Stimulated activated CD8-positive, alpha-beta memory T cell treated with anti-CD3 and anti-CD28 coated beads, Interleukin-15, amount 100 ng/mL, for 24 hours (primary cell): Measurements from ENCODE around the gene ERI3.

Source experiments
- DNase-seq: peaks from one replicate; pipeline ENCODE4 v3.0.0-alpha.2; 2020; ENCODE audit warnings: low read depth

Gene ERI3, protein sequence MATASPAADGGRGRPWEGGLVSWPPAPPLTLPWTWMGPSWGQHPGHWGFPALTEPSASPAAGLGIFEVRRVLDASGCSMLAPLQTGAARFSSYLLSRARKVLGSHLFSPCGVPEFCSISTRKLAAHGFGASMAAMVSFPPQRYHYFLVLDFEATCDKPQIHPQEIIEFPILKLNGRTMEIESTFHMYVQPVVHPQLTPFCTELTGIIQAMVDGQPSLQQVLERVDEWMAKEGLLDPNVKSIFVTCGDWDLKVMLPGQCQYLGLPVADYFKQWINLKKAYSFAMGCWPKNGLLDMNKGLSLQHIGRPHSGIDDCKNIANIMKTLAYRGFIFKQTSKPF

DNA sequence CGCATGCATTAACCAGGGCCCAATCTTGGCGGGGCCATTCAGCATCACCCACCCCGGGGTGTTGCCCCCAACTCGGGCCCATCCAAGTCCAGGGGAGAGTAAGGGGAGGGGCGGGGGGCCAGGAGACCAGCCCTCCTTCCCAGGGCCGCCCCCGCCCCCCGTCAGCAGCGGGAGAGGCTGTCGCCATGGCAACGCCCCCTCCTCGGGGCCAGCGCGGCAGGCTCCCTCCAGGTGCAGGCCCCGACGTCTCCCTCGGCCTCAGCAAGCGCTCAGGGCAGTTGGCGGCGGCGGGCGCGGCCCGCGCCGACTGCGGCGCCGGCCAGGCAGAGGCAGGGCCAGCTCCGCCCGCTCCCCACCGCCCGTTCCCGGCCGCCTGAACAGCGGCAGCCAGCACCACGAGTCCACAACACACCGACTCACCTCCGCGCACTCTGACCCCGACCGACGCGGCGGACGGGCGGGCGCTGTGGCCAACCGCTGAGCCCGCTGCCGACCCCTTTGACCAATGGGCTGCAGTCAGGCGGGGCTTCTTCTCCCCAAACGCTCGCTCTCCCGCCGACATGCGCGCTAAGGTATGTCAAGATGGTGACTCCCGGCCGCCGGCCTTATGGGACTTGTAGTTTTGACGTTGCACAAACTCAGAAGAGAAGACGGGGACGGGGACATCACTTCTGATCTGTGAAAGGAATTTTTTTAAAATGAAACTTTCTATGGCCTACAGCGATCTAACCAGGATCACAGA, at the start of gene ERI3:
TSS of gene ERI3 (minus strand) at position 418 of the 742 bp plus-strand sequence. CDS start at position 187, 231 bp downstream.
- peak; percentile 82 for DNase-seq

DNA sequence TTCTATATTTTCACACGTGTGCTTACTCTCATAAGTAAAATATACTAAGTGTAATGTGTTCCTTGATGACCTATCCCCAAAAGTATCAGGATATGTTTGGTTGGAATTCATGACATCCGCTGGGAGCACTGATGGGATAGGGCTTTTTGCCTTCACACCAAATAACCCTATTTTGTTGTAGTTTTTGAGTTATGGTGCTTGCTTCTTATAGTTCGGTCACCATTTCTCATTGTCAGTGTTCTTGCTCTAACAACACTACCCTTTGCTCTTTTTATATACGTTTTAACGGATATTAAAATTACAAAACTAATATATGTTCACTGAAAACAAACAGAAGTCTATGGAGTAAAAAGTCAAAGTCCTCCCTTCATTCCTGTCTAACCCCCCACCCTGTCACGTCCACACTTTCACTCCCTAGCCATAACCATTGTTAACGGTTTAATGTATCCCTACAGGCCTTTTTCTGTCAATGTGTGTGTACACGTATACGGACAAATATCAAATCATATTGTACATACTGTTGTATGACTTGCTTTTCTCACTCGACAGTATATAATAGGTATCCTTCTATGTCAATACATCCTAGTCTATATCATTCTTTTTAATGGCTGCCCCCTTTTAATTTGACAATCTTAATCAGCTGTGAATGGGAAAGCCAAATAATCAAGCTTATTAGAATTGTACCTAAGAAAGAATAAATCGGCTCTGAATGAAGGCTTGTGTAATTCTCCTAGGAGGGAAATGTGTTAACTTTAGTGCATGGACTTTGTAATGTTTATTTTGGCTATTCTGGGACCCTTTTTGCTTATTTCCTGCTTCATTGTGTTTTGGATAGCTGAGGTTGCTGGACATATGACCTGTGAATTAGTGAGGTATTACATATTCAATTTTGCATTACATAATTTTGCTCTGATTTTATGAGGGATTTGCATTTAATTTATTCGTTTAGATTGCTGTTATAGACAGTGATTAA, 46.5 kb upstream of the ERI3 start:
- DNase-seq = no peak

DNA sequence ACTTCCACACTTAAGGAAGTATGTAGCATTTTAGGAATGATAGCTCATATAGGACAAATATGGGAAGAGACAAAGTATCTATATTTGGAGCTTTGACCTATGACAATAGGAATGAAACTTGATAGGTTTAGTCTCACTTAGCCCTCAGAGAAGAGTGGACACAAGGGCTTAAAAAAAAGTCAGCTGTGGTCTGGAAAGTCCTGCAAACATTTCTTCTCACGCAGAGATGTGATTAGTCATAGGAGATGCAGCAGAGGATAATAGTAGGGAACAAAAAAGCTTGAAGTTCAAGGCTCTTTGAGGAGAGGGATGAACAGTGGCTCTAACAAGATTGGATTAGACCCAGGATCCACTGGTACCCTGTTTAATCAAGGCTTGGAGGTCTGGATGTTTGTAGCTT, 35.2 kb upstream of the ERI3 start:
- DNase-seq = no peak

DNA sequence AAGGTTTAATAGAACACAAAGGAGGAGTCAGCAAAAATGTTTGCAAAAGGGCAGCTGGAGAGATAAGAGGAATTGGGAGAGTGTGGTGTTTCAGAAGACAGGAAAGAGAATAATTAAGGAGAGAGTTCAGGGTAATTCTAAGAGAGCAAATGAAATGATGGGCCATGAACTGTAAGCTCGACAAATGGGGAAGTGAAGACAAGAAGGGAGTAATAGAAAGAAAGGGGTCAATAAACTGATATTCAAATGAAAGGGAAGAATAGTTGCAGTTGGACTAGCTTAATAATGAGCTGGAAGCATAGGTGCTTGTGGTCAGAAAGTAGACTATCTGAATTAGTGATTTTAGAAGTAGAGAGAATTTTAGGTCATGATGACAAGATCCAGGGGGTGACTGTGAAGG, 34.4 kb upstream of the ERI3 start:
- no peak for DNase-seq

DNA sequence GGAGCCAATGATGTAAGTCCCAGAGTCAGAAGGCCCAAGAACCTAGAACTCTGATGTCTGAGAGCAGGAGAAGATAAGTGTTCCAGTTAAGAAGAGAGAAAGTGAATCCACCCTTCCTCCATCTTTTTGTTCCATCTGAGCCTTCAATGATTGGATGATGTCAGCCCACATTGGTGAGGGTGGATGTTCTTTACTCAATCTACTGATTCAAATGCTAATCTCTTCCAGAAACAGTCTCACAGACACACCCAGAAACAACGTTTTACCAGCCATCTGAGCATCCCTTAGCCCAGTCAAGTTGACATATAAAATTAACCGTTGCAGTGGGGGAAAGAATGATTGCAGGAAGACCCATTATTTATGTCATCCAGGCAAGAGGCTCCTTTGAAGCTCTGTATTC, 33.5 kb upstream of the ERI3 start:
- DNase-seq = no peak

DNA sequence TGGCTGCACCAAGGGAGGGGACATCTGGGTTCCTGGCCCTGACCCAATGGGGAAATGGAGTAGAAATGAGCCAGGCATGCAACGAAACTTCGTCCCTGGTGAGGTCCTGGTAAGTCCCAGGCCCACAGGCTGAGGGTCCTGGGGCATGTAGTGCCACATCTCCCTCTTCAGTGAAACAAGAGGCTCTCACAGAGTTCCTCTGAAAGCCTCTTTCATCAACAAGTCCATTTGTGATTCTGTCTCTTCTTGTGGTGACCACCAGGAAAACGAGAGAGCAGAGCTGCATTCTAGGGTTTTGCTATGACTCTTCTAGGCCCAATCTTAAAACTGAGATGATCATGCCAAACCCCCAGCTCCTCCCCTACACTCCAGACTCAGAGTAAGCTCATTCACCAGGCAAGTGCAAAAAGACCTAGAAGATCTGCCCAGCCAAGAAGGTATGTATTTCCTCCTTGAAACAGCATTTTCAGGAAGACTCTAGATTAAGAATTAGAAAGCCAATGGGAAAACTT, 25.7 kb upstream of the ERI3 start:
- no peak for DNase-seq

DNA sequence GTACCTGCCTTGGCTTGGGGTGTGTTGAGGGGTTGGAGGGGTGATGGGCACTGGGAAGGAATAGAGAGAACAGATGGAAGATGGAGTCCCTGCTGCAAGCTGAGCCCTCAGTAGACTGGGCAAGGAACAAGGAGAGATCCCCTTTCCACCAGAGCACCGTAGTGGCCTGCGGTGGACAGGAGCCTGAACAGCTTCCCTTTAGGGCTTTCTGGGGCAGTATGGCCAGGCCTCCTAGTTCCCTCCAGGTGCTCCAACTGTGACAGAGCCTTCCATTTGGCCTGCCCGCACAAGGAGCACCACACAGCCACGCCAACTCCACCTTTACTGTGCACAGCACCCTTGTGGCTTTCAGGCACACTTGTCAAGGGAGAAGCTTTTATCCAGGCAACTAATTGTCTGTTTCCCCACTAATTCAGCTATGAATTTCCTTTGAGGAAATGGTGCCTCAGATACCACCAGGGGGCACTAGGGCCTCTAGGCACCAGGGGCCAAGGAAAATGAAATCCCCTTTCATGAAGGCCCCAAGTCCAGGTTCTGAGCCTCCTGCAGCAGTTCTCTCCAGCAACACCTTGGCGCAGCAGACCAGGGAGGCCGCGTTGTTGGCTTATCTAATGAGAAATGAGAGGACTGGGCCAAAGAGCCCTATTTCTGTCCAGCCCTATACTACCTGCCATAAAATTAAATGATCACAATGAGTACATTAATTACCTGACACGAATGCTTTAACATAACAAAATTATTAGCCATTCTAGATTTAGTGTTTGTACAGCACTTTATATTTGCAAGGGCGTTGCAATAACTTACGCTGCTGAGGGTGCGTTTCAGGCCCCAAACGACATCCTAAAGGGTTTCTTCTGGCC, 23.1 kb upstream of the ERI3 start:
- no peak for DNase-seq

DNA sequence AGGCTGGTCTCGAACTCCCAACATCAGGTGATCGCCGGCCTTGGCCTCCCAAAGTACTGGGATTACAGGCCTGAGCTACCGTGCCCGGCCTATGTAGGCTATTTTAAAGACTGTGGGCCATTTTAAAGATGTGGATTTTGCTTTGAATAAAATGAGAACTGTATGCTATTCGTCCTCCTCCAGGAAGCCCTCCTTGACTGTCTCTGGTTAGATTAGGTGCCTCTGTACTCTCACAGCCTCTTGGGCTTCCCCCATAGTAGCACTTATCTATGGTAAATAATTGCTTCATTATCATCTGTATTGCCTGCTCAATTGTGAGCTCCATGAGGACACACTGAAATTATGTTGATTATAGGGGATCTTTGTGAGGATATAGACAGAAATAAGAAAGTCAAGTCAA, 20.5 kb upstream of the ERI3 start:
- no peak for DNase-seq

DNA sequence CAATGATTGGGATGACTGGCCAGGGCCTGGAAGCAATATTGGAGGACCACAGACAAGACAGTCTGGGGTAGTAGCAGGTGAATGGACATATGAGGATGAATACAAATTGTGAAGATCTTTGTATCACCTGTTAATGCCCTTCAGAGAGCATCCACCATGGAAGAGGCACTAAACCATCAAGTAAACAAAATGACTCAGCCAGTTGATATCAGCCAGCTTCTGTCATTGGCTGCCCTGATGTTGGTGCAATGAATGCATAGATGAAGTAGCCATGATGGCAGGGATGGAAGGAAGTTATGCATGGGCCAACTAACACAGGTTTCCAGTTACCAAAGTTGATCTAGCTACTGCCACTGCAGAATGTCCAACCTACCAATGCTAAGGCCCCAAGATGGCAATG, 16.1 kb upstream of the ERI3 start:
- no peak for DNase-seq

DNA sequence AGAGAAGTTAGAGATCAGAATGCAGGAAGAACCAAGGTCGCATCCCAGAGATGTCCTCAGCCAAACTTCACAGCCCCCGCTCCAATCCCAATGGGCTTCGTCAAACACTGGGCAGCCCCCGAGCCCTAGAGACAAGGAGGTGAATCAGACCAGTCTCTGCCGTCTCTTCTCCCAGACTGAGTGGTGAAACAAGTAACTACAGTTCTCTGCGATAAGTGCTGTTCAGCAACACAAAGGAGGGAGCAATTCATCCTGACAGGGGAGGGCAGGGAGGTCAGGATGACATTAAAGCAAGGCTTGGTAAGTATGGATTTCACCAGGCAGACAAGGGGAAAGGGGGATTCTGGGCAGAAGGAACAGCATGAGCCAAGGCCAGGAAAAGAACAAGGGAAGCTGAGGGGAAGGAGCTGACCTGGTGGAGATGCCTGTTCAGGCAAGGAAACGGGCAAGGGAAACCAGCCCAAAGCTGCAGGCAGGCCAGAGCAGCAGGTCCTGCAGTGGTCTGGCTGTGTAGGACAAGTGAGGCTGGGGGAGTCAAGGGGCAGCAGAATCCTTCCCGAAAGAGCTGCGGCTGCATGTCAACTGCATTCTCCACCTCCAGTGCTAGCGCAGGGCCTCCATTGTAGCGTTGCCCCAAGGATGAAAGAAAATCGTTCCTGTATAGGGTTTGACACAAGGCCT, 13.6 kb upstream of the ERI3 start:
- DNase-seq = no peak

DNA sequence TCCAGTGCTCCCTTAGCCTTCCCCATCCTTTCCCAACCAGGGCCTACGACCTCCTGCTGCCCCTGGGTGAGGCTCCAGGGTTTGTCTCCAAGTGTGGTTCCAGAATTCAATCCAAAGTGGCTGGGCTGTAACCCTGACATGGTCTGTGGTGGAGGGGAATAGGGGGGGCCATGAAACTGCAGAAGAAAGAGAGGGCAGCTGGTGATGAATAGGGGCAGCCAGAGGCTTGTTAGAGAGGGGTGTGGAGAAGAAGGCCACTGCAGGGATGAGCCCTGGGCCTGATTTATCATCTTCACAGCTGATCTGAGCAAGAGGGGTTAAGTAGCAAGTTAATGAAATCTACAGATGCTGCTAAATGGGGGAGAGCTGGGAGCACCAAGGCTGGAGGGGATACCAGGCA, 12.9 kb upstream of the ERI3 start:
- DNase-seq = no peak

DNA sequence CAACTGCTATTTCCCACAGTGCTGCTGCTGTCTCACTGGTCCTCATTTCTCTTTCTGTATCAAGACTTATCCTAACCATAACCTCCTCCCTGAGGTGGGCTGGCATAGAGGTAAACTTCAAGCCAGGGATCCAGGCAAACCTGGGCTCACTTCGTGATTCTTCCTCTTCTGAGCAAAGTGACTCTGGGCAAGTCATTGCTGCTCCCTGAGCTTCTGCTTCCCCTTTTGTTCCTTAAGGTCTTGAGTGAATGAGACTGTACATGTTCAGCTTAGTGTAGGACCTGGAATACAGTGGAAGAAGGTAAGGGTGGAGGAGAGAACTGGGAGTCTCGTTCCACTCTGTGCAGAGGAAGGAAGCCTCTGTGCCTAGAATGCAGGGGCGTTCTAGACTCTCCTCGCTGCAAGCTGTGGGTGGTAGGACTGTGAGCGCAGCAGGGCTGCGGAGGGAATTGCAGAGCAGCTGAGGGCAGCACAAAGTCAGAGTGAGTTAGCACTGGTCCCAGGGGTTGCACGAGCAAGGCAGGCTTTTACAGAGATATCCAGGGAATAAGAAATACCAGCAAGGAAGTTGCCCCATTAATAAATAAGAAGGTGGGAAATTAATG, 11.4 kb upstream of the ERI3 start:
- DNase-seq = no peak

DNA sequence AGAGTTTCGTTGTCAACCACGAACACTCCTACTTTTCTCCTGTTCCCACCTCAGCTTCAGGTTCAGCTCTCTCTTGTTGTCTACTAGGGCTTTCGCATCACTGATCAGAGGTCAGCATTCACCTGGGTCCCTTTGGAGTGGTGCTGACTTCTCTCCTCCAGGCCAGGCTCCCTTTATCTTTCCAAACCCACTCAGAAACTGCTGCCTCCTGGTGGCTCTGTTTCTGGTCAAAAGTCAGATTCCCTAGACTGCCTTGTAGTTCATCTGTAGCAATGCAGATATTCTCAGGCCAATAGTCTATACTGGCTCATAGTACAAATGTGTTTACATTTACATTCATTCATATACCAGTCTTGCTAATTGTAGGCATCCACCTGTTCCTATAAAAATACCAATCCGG, 6.4 kb upstream of the ERI3 start:
- no peak for DNase-seq

DNA sequence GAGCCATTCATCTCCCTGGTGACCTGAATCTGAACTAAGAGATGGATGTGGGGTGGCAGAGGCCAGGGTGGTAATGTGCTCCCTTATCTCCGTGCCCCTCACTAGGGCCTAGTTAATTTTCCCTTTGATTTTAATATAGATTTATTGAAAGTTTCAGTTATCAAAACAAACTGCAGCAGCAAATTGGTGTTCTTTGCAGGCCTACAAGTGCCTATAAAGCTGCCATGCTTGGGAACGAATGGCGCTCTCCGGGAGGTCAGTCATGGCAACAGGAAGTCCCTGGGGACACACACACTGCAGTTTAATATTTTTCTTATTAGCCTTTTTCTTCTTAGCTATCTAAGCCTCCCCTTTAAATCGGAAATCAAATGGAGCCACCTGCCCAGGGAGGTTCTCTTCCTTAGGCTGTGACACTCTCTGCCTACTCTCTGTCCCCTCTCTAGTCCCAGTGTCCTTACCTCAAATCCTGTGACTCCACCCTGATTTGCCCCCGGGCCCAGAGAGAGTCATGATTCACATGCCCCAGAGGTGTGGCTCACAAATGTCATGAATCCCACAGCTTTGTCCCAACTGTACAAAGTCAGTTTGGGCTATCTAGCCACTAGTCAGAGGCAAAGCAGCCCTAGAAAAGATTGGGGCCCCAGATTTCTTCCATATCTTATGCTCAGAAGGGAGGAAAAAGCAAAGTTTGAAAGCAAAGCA, 4.3 kb upstream of the ERI3 start:
- DNase-seq = no peak

DNA sequence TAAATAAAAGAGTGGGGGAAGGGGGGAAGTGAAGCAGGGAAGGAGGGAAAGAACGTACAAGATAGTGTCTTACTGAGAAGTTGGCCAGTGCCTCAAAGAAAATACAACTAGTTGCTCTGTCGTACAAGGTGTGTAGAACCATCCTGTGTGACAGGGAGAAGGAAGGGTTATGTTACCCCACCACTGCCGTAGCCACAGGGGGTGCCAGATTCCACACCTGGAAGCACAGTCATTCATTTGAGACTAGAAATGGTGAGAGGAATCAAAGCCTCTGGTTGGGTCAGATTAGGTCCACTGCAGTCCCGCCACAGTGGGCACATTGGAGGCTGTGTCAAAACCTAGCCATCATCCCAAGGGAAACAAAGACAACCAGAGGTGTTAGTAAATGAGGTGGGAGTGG, 2.7 kb upstream of the ERI3 start:
- DNase-seq = no peak

DNA sequence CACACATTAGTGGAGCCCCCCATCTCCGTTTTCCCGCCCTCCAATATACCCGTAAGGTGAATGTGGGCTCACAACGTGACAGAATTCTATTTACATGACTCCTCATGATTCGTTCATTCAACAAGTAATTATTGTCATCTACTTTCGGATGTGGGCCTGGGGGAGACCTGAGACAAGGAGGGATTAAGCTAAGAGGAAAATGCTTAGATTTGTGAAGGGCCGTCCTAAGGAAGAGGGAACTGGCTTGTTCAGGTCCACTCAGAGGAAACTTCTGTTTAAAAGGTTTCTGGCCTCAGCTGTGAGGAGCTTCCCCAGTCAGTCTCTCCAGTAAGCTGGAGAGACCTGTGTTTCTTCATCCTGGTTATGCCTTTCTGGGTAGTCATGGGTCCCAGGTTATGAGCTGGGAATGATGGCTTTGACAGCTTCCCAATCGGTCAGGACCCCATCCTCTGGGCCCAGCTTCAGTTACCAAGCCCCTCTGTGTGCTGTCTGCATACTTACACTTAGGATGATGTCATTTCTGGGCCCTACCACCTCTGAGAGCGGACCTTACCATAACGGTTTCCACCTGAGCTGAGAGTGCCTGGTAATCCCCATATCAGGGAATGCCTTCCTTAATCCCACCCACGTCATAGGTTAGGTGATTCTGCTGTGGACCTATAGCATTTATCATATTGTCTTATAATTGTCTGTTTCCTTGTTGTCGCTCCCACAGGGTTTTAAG, 687 bp upstream of the ERI3 start:
- no peak for DNase-seq

DNA sequence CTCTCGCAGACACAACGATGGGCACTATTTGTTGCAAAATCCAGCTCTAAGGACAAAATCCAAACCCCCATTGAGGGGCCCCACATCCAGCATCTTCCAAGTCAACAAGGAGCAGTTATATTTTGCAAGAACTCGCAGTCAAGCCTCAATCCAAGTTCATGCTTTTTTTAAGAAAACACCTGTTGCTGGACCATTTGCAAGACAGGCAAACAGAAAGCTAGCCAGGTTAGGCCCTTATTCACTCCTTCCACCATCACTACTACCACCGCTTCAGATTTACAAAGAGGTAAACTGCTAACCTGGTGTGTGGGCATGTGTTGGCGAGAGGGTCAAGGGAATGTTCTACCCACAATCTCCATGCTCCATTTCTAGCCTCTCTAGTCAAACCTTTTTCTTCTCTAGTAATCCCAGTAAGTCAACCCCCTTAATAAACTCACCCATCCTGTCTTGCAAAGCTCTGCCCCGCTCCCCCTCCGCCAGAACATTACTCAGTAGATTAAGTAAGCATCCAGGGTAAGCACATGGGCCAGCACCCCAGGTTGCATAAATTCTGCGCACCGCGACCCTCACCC, 703 bp downstream of the ERI3 start:
- no peak for DNase-seq

DNA sequence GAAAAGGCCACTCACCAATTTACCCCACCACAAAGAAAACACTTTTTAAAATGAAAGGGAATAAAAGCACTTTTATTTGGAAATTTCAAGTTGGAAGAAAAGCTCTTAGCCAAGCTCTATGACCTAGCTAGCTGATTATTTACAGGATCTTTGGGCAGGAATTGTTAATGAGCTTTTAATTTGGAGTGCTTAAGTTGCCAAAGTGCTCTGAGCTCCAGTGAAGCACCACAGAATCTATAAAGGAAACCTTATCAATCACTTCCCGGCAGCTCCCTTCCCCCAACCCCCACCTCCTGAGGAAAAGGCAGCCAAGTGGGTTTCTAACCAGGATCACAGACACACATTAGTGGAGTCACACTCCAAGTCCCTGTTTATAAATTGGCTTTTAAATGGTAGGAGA, 1.5 kb downstream of the ERI3 start:
- no peak for DNase-seq

DNA sequence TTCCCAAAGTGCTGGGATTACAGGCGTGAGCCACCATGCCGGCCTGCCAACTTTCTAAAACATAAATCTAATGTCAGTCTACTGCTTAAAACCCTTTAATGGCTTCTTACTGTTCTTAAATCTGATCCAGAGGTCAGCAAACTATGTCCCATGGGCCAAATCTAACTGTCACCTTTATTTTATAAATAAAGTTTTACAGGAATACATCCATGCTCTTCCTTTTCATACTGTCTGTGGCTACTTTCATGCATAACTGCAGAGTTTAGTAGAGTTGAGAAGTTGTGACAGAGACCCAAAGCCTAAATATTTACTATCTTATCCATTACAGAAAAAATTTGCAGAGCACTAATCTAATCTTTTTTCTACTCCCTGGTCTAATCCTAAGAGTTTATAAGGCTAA, 3.8 kb downstream of the ERI3 start:
- no peak for DNase-seq
